IPS-18a (cell line): Measurements from ENCODE around the gene LRRTM4.
"Not testable (repeated sequence)": the region's sequence is repeated elsewhere in the genome, so short reads cannot be mapped to it uniquely, and the experiment has no call there.

ENCODE experiments used
- H3K27ac ChIP-seq: one replicate; pipeline ENCODE4 v1.5.1; 2013; ENCODE audit warnings: low read length
- H3K27me3 ChIP-seq: one replicate; pipeline ENCODE4 v1.6.1; 2013; ENCODE audit warnings: mild to moderate bottlenecking, low read length; ENCODE audit not compliant: control insufficient read depth, insufficient read depth
- H3K36me3 ChIP-seq: one replicate; pipeline ENCODE4 v1.6.1; 2013; ENCODE audit warnings: low read depth, low read length; ENCODE audit not compliant: control insufficient read depth
- H3K4me1 ChIP-seq: one replicate; pipeline ENCODE4 v1.6.1; 2013; ENCODE audit warnings: low read depth, low read length; ENCODE audit not compliant: control insufficient read depth
- H3K4me3 ChIP-seq: one replicate; pipeline ENCODE4 v1.5.1; 2013; ENCODE audit warnings: low read length
- H3K9ac ChIP-seq: one replicate; pipeline ENCODE4 v1.6.1; 2013; ENCODE audit warnings: mild to moderate bottlenecking, low read length, moderate library complexity
- H3K9me3 ChIP-seq: one replicate; pipeline ENCODE4 v1.6.1; 2013; ENCODE audit warnings: low read depth, low read length; ENCODE audit not compliant: control insufficient read depth

LRRTM4 gene

GRCh38 chr2:77207331-77207730, 314.8 kb downstream of the LRRTM4 start:
- Histone ChIP-seq H3K27ac (no peak overlapping the region), H3K9ac (no peak overlapping the region), H3K9me3 (no peaks in the 10 kb centered on the region), H3K27me3 (no peaks in the 10 kb centered on the region), H3K4me1 (no peaks in the 10 kb centered on the region), H3K4me3 (no peak overlapping the region), H3K36me3 (no peaks in the 10 kb centered on the region)

GRCh38 chr2:77201755-77202154, 320.4 kb downstream of the LRRTM4 start:
- H3K27me3 ChIP-seq, result no peaks in the 10 kb centered on the region
- H3K4me3 ChIP-seq, result no peak overlapping the region
- no peak overlapping the region for H3K9ac ChIP-seq
- H3K9me3 ChIP-seq, result no peaks in the 10 kb centered on the region
- H3K27ac ChIP-seq, result no peak overlapping the region
- H3K4me1 ChIP-seq, result no peaks in the 10 kb centered on the region
- H3K36me3 ChIP-seq, result no peaks in the 10 kb centered on the region

- no peaks in the 10 kb centered on the region for H3K36me3 ChIP-seq
- H3K9me3 ChIP-seq, result no peaks in the 10 kb centered on the region
Observed at GRCh38 chr2:77199411-77199810, 322.8 kb downstream of the LRRTM4 start.

GRCh38 chr2:77193858-77194448, 328.2 kb downstream of the LRRTM4 start:
- H3K9ac ChIP-seq, result no peak overlapping the region
- no peak overlapping the region for H3K4me3 ChIP-seq

More at GRCh38 chr2:77199411-77199810, 322.8 kb downstream of the LRRTM4 start:
- H3K4me3 ChIP-seq, result no peak overlapping the region
- H3K27ac ChIP-seq, result no peak overlapping the region
- no peak overlapping the region for H3K9ac ChIP-seq
- no peaks in the 10 kb centered on the region for H3K4me1 ChIP-seq
- no peaks in the 10 kb centered on the region for H3K27me3 ChIP-seq

GRCh38 chr2:77192811-77193289, 329.3 kb downstream of the LRRTM4 start:
- Histone ChIP-seq H3K9me3 (no peaks in the 10 kb centered on the region), H3K27me3 (no peaks in the 10 kb centered on the region), H3K4me1 (no peaks in the 10 kb centered on the region), H3K9ac (no peak overlapping the region), H3K36me3 (no peaks in the 10 kb centered on the region), H3K4me3 (no peak overlapping the region), H3K27ac (no peak overlapping the region)

More at GRCh38 chr2:77193858-77194448, 328.2 kb downstream of the LRRTM4 start:
- Histone ChIP-seq H3K36me3 (no peaks in the 10 kb centered on the region), H3K27me3 (no peaks in the 10 kb centered on the region), H3K4me1 (no peaks in the 10 kb centered on the region), H3K27ac (no peak overlapping the region), H3K9me3 (no peaks in the 10 kb centered on the region)

- no peak overlapping the region for H3K27ac ChIP-seq
- no peaks in the 10 kb centered on the region for H3K9me3 ChIP-seq
- H3K4me1 ChIP-seq, result no peaks in the 10 kb centered on the region
- no peaks in the 10 kb centered on the region for H3K27me3 ChIP-seq
- H3K9ac ChIP-seq, result no peak overlapping the region
- H3K4me3 ChIP-seq, result no peak overlapping the region
- no peaks in the 10 kb centered on the region for H3K36me3 ChIP-seq
Observed at GRCh38 chr2:77191665-77192064, 330.5 kb downstream of the LRRTM4 start.

GRCh38 chr2:77190721-77191346, 331.3 kb downstream of the LRRTM4 start:
- no peaks in the 10 kb centered on the region for H3K4me1 ChIP-seq
- H3K9ac ChIP-seq, result no peak overlapping the region
- no peak overlapping the region for H3K4me3 ChIP-seq
- H3K27me3 ChIP-seq, result no peaks in the 10 kb centered on the region
- H3K27ac ChIP-seq, result no peak overlapping the region
- no peaks in the 10 kb centered on the region for H3K9me3 ChIP-seq
- H3K36me3 ChIP-seq, result no peaks in the 10 kb centered on the region

GRCh38 chr2:77185052-77185451, 337.1 kb downstream of the LRRTM4 start:
- Histone ChIP-seq H3K36me3 (no peaks in the 10 kb centered on the region), H3K9me3 (no peaks in the 10 kb centered on the region), H3K4me3 (no peak overlapping the region), H3K27me3 (no peaks in the 10 kb centered on the region), H3K27ac (no peak overlapping the region), H3K4me1 (no peaks in the 10 kb centered on the region), H3K9ac (no peak overlapping the region)

GRCh38 chr2:77179297-77179696, 342.9 kb downstream of the LRRTM4 start:
- Histone ChIP-seq H3K4me1 (no peaks in the 10 kb centered on the region), H3K27ac (no peak overlapping the region), H3K27me3 (no peaks in the 10 kb centered on the region), H3K36me3 (no peaks in the 10 kb centered on the region), H3K4me3 (no peak overlapping the region), H3K9ac (no peak overlapping the region), H3K9me3 (no peaks in the 10 kb centered on the region)

GRCh38 chr2:77175266-77175780, 346.9 kb downstream of the LRRTM4 start:
- H3K9me3 ChIP-seq, H3K36me3 ChIP-seq, H3K4me1 ChIP-seq, H3K27ac ChIP-seq, H3K4me3 ChIP-seq, H3K9ac ChIP-seq, H3K27me3 ChIP-seq: not testable (repeated sequence)

- Histone ChIP-seq H3K4me3 (no peak overlapping the region), H3K27ac (no peak overlapping the region), H3K9ac (no peak overlapping the region), H3K36me3 (no peaks in the 10 kb centered on the region), H3K4me1 (no peaks in the 10 kb centered on the region), H3K9me3 (no peaks in the 10 kb centered on the region), H3K27me3 (no peaks in the 10 kb centered on the region)
Observed at GRCh38 chr2:77169426-77169825, 352.8 kb downstream of the LRRTM4 start.

GRCh38 chr2:77164021-77164420, 358.2 kb downstream of the LRRTM4 start:
- not testable (repeated sequence) for H3K4me1 ChIP-seq, H3K9ac ChIP-seq

More at GRCh38 chr2:77164021-77164420, 358.2 kb downstream of the LRRTM4 start:
- H3K27ac ChIP-seq, H3K36me3 ChIP-seq, H3K27me3 ChIP-seq, H3K9me3 ChIP-seq, H3K4me3 ChIP-seq: not testable (repeated sequence)
